ENCODE results near the gene ATXN7L1.
"Not testable (repeated sequence)": the region's sequence is repeated elsewhere in the genome, so short reads cannot be mapped to it uniquely, and the experiment has no call there.

ATXN7L1 gene

DNA sequence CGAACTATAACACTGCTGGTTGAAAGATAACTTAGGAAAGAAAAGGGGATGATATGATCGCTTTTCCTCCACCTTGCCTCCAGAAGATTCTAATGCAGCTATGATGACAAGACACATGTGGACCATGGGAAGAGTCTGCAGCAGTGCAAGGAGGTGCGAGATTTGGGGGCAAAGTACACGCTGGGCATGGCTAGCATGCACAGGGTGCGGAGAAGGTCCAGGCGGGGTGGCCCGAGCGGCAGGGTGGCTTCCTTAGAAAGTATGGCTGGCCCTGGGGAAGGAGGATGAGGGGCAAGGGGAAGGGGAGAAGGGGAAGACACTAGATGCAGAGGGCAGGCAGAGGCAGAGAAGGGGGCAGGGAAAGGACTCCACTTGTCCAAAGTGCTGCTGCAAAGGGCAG, 15.6 kb downstream of the ATXN7L1 start:
- no peaks in the 10 kb centered on the region for H3K27me3 ChIP-seq (ENCODE audit: insufficient read depth, low read length)
- H3K4me3 ChIP-seq (ENCODE audit: low read depth, low read length), result no peak overlapping the region
- H3K36me3 ChIP-seq (ENCODE audit: insufficient read depth, low read length), result no peaks in the 10 kb centered on the region
- no peak overlapping the region for H2AFZ ChIP-seq (ENCODE audit: low read length, unreplicated experiment)
- no peaks in the 10 kb centered on the region for H3K4me1 ChIP-seq (ENCODE audit: control insufficient read depth, insufficient read depth, low read length, unreplicated experiment)
- H3K79me2 ChIP-seq (ENCODE audit: control insufficient read depth, insufficient read depth, low read length, unreplicated experiment), result no peaks in the 10 kb centered on the region
- no peak overlapping the region for H3K27ac ChIP-seq (ENCODE audit: low read depth, low read length)

DNA sequence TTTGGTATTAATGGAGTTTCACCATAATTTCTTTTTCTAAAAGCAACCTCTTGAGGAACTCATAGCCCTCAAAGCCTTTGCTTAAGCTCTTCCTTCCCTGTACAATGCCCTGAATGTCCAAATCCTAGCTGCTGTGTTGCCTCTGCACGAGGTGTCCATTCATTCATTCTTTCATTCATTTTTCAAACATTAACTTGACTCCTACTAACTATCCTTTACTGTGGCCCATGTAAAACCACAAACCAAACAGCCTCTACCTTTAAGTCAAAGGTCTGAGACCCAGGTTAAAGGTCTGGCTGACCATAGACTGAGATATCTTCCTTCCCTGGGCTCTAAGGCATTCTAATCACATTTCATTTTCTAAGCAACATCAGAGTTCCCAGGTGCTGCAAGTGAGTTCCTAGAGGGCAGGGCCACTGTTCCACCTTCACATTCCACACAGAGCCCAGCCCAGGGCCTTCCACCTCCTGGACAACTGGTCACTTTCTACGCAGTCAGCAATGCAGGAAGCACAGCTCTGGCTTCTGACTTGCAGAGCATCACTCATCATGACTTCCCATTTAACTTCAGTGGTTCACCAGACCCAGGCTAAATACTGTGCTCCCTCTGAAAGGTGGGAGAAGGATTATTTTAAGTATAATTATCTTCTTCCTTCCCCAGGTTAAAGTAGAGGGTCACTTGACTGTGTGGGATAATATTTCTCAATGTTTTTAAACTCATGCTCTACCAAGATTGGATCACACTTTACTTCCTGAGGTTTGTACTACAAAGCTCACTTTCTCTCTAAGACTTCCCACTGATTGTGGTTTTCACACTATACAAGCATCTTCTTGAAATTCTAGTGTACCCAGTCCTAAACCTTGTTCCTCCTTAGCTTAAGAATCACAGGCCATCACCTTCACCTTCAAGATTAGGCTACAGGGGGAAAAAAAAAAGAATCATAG, 19.1 kb downstream of the ATXN7L1 start:
- Histone ChIP-seq H3K79me2 (ENCODE audit: control insufficient read depth, insufficient read depth, low read length, unreplicated experiment) (no peaks in the 10 kb centered on the region), H3K27ac (ENCODE audit: low read depth, low read length) (no peak overlapping the region), H3K27me3 (ENCODE audit: insufficient read depth, low read length) (no peaks in the 10 kb centered on the region), H3K4me3 (ENCODE audit: low read depth, low read length) (no peak overlapping the region), H3K4me1 (ENCODE audit: control insufficient read depth, insufficient read depth, low read length, unreplicated experiment) (no peaks in the 10 kb centered on the region), H2AFZ (ENCODE audit: low read length, unreplicated experiment) (no peak overlapping the region), H3K36me3 (ENCODE audit: insufficient read depth, low read length) (no peaks in the 10 kb centered on the region)

GRCh38 chr7:105854498-105854897, 21.9 kb downstream of the ATXN7L1 start:
- Histone ChIP-seq H2AFZ (ENCODE audit: low read length, unreplicated experiment) (no peak overlapping the region), H3K4me1 (ENCODE audit: control insufficient read depth, insufficient read depth, low read length, unreplicated experiment) (peaks cover 10% of the 10 kb centered on the region), H3K79me2 (ENCODE audit: control insufficient read depth, insufficient read depth, low read length, unreplicated experiment) (peaks cover 7% of the 10 kb centered on the region), H3K4me3 (ENCODE audit: low read depth, low read length) (no peak overlapping the region), H3K27ac (ENCODE audit: low read depth, low read length) (no peak overlapping the region), H3K27me3 (ENCODE audit: insufficient read depth, low read length) (no peaks in the 10 kb centered on the region), H3K36me3 (ENCODE audit: insufficient read depth, low read length) (no peaks in the 10 kb centered on the region)

DNA sequence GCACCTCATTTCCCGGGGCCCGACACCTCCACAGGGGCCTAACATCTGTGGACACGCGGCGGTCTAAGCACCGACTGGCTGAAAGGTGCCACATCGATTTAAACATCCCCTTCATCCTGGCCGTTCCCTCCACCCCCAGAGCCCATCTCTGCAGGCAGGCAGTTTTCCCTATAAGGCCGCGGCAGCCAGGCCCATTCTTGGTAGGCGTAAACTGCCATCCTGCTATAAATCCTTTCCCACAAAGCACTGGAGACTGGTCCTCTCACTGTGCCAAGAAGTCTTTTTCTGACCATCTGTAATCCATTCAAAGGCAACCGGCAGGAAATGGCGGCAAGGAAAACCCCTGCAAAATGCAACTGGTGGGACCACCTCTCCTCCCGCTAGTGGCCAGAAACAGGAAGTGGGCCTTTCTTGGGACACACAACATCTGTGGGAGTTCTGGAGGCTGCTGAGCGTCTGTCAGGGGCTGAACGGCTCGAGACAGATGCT, 22.4 kb downstream of the ATXN7L1 start:
- no peak overlapping the region for H3K4me3 ChIP-seq (ENCODE audit: low read depth, low read length)
- H3K27ac ChIP-seq (ENCODE audit: low read depth, low read length), result no peak overlapping the region
- H2AFZ ChIP-seq (ENCODE audit: low read length, unreplicated experiment), result no peak overlapping the region

GRCh38 chr7:105851064-105851463, 25.3 kb downstream of the ATXN7L1 start:
- no peaks in the 10 kb centered on the region for H3K27me3 ChIP-seq (ENCODE audit: insufficient read depth, low read length)
- H3K36me3 ChIP-seq (ENCODE audit: insufficient read depth, low read length), result peaks cover 3% of the 10 kb centered on the region; the same call in 1 of the 2 replicates
- H2AFZ ChIP-seq (ENCODE audit: low read length, unreplicated experiment), result no peak overlapping the region
- H3K79me2 ChIP-seq (ENCODE audit: control insufficient read depth, insufficient read depth, low read length, unreplicated experiment), result peaks cover 13% of the 10 kb centered on the region
- no peak overlapping the region for H3K4me3 ChIP-seq (ENCODE audit: low read depth, low read length)
- H3K4me1 ChIP-seq (ENCODE audit: control insufficient read depth, insufficient read depth, low read length, unreplicated experiment), result peaks cover 17% of the 10 kb centered on the region
- H3K27ac ChIP-seq (ENCODE audit: low read depth, low read length), result no peak overlapping the region

More for the DNA sequence above, 22.4 kb downstream of the ATXN7L1 start:
- peaks cover 16% of the 10 kb centered on the region for H3K4me1 ChIP-seq (ENCODE audit: control insufficient read depth, insufficient read depth, low read length, unreplicated experiment)
- no peaks in the 10 kb centered on the region for H3K27me3 ChIP-seq (ENCODE audit: insufficient read depth, low read length)
- peaks cover 9% of the 10 kb centered on the region for H3K79me2 ChIP-seq (ENCODE audit: control insufficient read depth, insufficient read depth, low read length, unreplicated experiment)
- no peaks in the 10 kb centered on the region for H3K36me3 ChIP-seq (ENCODE audit: insufficient read depth, low read length)

GRCh38 chr7:105849122-105849855, 27.1 kb downstream of the ATXN7L1 start:
- no peak overlapping the region for H3K4me3 ChIP-seq (ENCODE audit: low read depth, low read length)
- H2AFZ ChIP-seq (ENCODE audit: low read length, unreplicated experiment), result no peak overlapping the region
- H3K79me2 ChIP-seq (ENCODE audit: control insufficient read depth, insufficient read depth, low read length, unreplicated experiment), result peaks cover 13% of the 10 kb centered on the region
- H3K36me3 ChIP-seq (ENCODE audit: insufficient read depth, low read length), result peaks cover 4% of the 10 kb centered on the region; the same call in 1 of the 2 replicates
- no peaks in the 10 kb centered on the region for H3K27me3 ChIP-seq (ENCODE audit: insufficient read depth, low read length)
- H3K4me1 ChIP-seq (ENCODE audit: control insufficient read depth, insufficient read depth, low read length, unreplicated experiment), result peaks cover 17% of the 10 kb centered on the region
- H3K27ac ChIP-seq (ENCODE audit: low read depth, low read length), result peak overlapping the region; percentile 22

DNA sequence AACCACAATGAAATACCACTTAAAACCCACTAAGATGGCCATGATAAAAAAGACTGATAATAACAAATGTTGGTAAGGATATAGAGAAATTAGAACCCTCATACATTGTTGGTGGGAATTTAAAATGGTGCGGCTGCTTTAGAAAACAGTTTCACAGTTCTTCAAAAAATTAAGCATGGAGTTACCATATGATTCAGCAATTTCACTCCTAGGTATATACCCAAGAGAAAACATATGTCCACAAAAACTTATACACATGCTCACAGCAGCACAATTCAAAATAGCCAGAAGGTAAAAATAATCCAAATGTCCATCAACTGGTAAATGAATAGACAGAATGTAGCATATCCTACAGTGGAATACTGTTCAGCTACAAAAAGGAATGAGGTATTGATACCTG, 30.0 kb downstream of the ATXN7L1 start:
- Histone ChIP-seq H3K27me3 (ENCODE audit: insufficient read depth, low read length) (no peaks in the 10 kb centered on the region), H2AFZ (ENCODE audit: low read length, unreplicated experiment) (no peak overlapping the region), H3K27ac (ENCODE audit: low read depth, low read length) (no peak overlapping the region), H3K79me2 (ENCODE audit: control insufficient read depth, insufficient read depth, low read length, unreplicated experiment) (peaks cover 12% of the 10 kb centered on the region), H3K4me1 (ENCODE audit: control insufficient read depth, insufficient read depth, low read length, unreplicated experiment) (peaks cover 17% of the 10 kb centered on the region), H3K4me3 (ENCODE audit: low read depth, low read length) (no peak overlapping the region), H3K36me3 (ENCODE audit: insufficient read depth, low read length) (peaks cover 10% of the 10 kb centered on the region)

GRCh38 chr7:105844681-105845080, 31.7 kb downstream of the ATXN7L1 start:
- H3K36me3 ChIP-seq (ENCODE audit: insufficient read depth, low read length), result peaks cover 10% of the 10 kb centered on the region
- not testable (repeated sequence) for H2AFZ ChIP-seq (ENCODE audit: low read length, unreplicated experiment); H3K27me3 ChIP-seq (ENCODE audit: insufficient read depth, low read length); H3K4me1 ChIP-seq (ENCODE audit: control insufficient read depth, insufficient read depth, low read length, unreplicated experiment); H3K4me3 ChIP-seq (ENCODE audit: low read depth, low read length); H3K27ac ChIP-seq (ENCODE audit: low read depth, low read length); H3K79me2 ChIP-seq (ENCODE audit: control insufficient read depth, insufficient read depth, low read length, unreplicated experiment)

DNA sequence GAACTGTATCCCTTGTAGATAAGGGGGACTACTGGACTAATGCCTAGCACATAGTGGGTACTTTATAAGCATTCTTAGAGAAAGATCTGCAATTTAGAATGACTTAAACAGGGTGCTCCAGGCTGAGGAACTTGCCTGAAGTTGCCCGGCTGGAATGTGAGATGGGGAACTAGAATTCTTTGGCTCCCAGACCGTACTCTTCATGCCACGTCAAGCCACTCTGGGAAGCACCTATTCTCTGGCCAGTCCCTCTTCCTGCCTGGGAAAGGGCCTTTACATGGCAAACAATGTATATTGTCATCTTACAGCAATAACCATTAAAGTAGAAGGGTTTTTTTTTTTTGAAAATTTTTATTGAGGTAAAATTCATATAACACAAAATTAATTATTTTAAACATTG, 34.5 kb downstream of the ATXN7L1 start:
- Histone ChIP-seq H3K36me3 (ENCODE audit: insufficient read depth, low read length) (peaks cover 10% of the 10 kb centered on the region), H2AFZ (ENCODE audit: low read length, unreplicated experiment) (no peak overlapping the region), H3K27ac (ENCODE audit: low read depth, low read length) (no peak overlapping the region), H3K79me2 (ENCODE audit: control insufficient read depth, insufficient read depth, low read length, unreplicated experiment) (no peaks in the 10 kb centered on the region), H3K4me3 (ENCODE audit: low read depth, low read length) (no peak overlapping the region), H3K27me3 (ENCODE audit: insufficient read depth, low read length) (no peaks in the 10 kb centered on the region), H3K4me1 (ENCODE audit: control insufficient read depth, insufficient read depth, low read length, unreplicated experiment) (peaks cover 12% of the 10 kb centered on the region)

DNA sequence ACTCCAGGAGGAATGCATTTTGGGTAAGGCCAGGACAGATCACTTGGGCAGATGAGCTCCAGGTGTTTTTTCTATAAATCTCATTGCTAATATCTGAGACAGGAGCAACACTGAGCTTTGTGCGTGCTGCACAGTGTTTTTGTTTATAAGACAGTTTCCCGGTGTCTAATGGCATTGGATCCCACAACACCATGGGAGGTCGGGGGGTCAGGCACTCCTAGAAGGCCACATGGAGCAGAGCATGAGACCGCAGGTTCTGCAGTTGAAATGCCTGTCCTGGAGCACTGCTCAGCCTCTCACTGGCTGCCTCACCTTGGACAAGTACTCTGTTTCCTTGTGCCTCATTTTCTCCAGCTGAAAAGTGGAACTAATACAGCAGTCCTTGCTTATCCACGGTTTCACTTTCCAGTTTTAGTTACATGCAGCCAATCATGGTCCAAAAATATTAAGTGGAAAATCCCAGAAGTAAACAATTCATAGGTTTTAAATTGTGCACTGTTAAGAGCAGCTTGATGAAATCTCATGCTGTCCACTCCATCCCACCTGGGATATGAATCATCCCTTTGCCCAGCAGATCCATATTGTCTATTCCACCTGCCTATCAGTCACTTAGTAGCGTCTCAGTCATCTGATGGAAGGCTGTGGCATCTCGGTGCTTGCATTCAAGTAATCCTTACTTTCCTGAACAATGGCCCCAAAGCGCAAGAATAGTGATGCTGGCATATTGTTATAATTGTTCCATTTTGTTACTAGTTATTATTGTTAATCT, 35.2 kb downstream of the ATXN7L1 start:
- Histone ChIP-seq H3K4me1 (ENCODE audit: control insufficient read depth, insufficient read depth, low read length, unreplicated experiment) (peaks cover 12% of the 10 kb centered on the region), H3K79me2 (ENCODE audit: control insufficient read depth, insufficient read depth, low read length, unreplicated experiment) (no peaks in the 10 kb centered on the region), H3K4me3 (ENCODE audit: low read depth, low read length) (no peak overlapping the region), H3K36me3 (ENCODE audit: insufficient read depth, low read length) (peaks cover 7% of the 10 kb centered on the region), H3K27ac (ENCODE audit: low read depth, low read length) (no peak overlapping the region), H2AFZ (ENCODE audit: low read length, unreplicated experiment) (no peak overlapping the region), H3K27me3 (ENCODE audit: insufficient read depth, low read length) (no peaks in the 10 kb centered on the region)

All from ACC112 (cell line).